ENCODE measurements around the gene CTRL. TPM values are rescaled to one million over a fixed set of nuclear protein-coding genes. Genes with fewer than 3 reads are reported as not detected.

Gene CTRL
- total and polyA plus RNA-seq, 4 donors, result 0.09 to 5.0 (median 0.30) TPM

DNA sequence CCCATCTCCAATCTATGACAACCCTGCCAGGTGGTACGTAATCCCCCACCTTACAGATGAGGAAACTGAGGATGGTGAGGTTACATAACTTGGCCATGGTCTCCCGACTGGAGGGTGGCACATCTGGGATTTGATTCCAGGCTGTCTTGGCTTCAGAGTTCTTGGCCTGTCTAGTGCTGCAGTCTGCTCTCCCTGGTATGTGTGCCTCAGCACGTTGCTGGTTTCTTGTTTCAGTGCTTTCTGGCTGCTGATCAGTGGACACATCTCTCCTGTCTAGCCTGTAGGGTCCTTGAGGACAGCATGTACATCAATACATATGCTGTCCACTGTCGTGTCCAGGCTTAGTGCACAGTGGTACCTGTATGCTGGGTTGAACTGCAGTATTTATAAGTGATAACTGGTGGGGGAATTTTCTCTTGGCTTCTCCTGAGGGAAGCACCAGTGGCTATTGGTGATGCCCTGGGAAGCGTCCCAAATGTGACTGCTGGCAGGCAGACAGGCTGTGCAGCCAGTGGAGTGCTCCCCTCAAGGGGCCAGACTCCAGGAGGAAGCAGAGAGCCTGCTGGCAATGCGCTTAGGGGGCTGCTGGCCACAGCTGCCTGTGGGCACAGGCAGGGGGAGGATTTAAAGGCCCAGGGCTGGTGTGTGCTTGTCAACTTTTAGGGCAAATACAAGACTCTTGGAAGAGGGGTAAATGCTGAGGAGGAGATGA, 14.4 kb downstream of the CTRL start:
- Histone ChIP-seq H3K9me3 (ENCODE audit: control insufficient read depth in 4 of 4, low read length in 3 of 4) (no peaks in the 10 kb centered on the region), H3K27ac (ENCODE audit: low read depth in 1 of 2, low read length in 2 of 2) (no peak overlapping the region), H3K4me1 (ENCODE audit: control insufficient read depth in 4 of 4, insufficient read depth in 4 of 4, low read length in 3 of 4) (peaks cover 11 to 35% (median 26%) of the 10 kb centered on the region in 4 donors), H3K4me3 (ENCODE audit: low read depth in 1 of 3, low read length in 3 of 3) (no peak overlapping the region), H3K36me3 (ENCODE audit: control insufficient read depth in 4 of 4, insufficient read depth in 3 of 4, low read depth in 1 of 4, low read length in 3 of 4) (peaks cover 0 to 7% (median 2%) of the 10 kb centered on the region in 4 donors), H3K9ac (ENCODE audit: low read depth in 1 of 2, low read length in 2 of 2) (no peak overlapping the region), H3K27me3 (ENCODE audit: control insufficient read depth in 4 of 4, insufficient read depth in 4 of 4, low read length in 3 of 4) (no peaks in the 10 kb centered on the region)
- no peak for DNase-seq (ENCODE audit: low spot score)
- TF ChIP-seq TAF1 (conservative IDR thresholded peaks at IDR 0.05), result no peak
- TF ChIP-seq GABPA (IDR thresholded peaks at IDR 0.05 in 1 of 2, conservative IDR thresholded peaks at IDR 0.05 in 1 of 2), result no peak
- TF ChIP-seq FOXA1 (IDR thresholded peaks at IDR 0.05), result no peak
- TF ChIP-seq HNF4A (conservative IDR thresholded peaks at IDR 0.05), result no peak
- TF ChIP-seq REST (IDR thresholded peaks at IDR 0.05), result no peak
- no peak for TF ChIP-seq FOXA2 (IDR thresholded peaks at IDR 0.05)
- no peak for TF ChIP-seq ATF3 (IDR thresholded peaks at IDR 0.05)
- TF ChIP-seq NR2F2 (IDR thresholded peaks at IDR 0.05), result no peak
- TF ChIP-seq MAX (IDR thresholded peaks at IDR 0.05), result no peak
- TF ChIP-seq RXRA (IDR thresholded peaks at IDR 0.05), result no peak
- TF ChIP-seq YY1 (IDR thresholded peaks at IDR 0.05), result no peak
- TF ChIP-seq ZBTB33 (IDR thresholded peaks at IDR 0.05), result no peak
- TF ChIP-seq EGR1 (IDR thresholded peaks at IDR 0.05; ENCODE audit: low read depth in 2 of 2), result no peak
- no peak for TF ChIP-seq CTCF (IDR thresholded peaks at IDR 0.05; ENCODE audit: low read depth, low read length, missing input control)
- TF ChIP-seq JUND (IDR thresholded peaks at IDR 0.05), result no peak
- TF ChIP-seq HNF4G (IDR thresholded peaks at IDR 0.05), result no peak
- WGBS, result 67% methylated on average over 6 of the region's 6 CpGs
